ENCODE results near the gene GJC1. TPM values are rescaled to one million over a fixed set of nuclear protein-coding genes. Genes with fewer than 3 reads are reported as not detected.

The GJC1 gene
- total RNA-seq, 3 donors from 2014 or later: 2.3 to 4.6 (median 4.3) TPM

DNA sequence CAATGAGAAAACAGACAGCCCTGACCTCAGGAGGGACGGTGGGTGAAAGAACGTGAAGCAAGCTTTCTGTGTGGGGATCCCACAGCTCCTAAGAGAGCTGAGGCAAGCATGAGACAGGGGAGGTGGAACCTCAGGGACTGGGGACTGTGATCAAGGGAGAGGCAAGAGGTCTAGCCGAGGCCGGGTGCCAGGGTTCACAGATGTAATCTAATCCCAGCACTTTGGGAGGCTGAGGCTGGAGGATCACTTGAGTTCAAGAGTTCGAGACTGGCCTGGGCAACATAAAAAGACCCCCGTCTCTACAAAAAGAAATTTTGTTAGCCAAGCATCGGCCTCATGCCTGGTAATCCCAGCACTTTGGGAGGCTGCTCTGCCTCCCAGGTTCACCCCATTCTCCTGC lies 75.8 kb downstream of the GJC1 start:
- no peak overlapping the region for H3K27ac ChIP-seq
- no peaks in the 10 kb centered on the region for H3K9me3 ChIP-seq
- intact Hi-C loops (cut with DNase I; ENCODE audit: low total_unique reads): no loop called here
- TF ChIP-seq POLR2AphosphoS5 (IDR thresholded peaks at IDR 0.05) (no peak), POLR2A (IDR thresholded peaks at IDR 0.05) (no peak), CTCF (IDR thresholded peaks at IDR 0.05) (no peak)
- H3K4me1 ChIP-seq: peaks cover 2 to 9% of the 10 kb centered on the region in 2 donors
- no peaks in the 10 kb centered on the region for H3K36me3 ChIP-seq
- no peak for DNase-seq (ENCODE audit: low spot score in 2 of 2)
- H3K27me3 ChIP-seq: peaks cover 7% of the 10 kb centered on the region in 2 donors
- no peak overlapping the region for H3K4me3 ChIP-seq

- H3K4me3 ChIP-seq: no peak overlapping the region
- intact Hi-C loops (cut with DNase I; ENCODE audit: low total_unique reads): no loop called here
- H3K27ac ChIP-seq: no peak overlapping the region
- H3K4me1 ChIP-seq: no peaks in the 10 kb centered on the region
- no peaks in the 10 kb centered on the region for H3K9me3 ChIP-seq
- H3K27me3 ChIP-seq: peaks cover 0 to under 1% of the 10 kb centered on the region in 2 donors
- DNase-seq (ENCODE audit: low spot score in 2 of 2): no peak
- TF ChIP-seq CTCF (IDR thresholded peaks at IDR 0.05) (no peak), POLR2AphosphoS5 (IDR thresholded peaks at IDR 0.05) (no peak), POLR2A (IDR thresholded peaks at IDR 0.05) (no peak)
- no peaks in the 10 kb centered on the region for H3K36me3 ChIP-seq
These were observed 76.9 kb downstream of the GJC1 start for GRCh38 chr17:44752953-44753861.

DNA sequence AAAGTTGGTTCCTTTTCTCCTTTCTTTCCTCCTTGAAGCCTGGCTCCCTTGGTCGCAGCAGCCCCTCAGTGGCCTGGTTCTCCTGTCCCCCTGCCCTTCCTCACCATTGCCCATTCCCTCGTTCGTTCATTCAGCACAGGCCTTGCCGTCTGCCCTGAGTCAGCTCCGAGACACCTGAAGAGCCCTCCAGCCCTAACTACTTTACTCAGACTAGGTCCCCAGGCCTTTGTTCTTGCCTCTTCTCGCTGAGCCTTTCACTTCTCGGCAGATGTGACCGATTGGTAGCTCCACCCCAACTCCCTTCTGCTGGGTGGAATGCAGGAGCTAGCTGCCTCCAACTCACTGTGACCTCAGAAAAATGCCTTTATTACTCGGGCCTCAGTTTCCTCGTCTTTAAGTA lies 78.3 kb downstream of the GJC1 start:
- no peaks in the 10 kb centered on the region for H3K36me3 ChIP-seq
- H3K4me3 ChIP-seq: no peak overlapping the region
- TF ChIP-seq CTCF (IDR thresholded peaks at IDR 0.05) (no peak), POLR2AphosphoS5 (IDR thresholded peaks at IDR 0.05) (no peak), POLR2A (IDR thresholded peaks at IDR 0.05) (no peak)
- H3K27ac ChIP-seq: no peak overlapping the region
- H3K9me3 ChIP-seq: no peaks in the 10 kb centered on the region
- H3K4me1 ChIP-seq: no peaks in the 10 kb centered on the region
- H3K27me3 ChIP-seq: no peaks in the 10 kb centered on the region
- DNase-seq (ENCODE audit: low spot score in 2 of 2): no peak
- intact Hi-C loops (cut with DNase I; ENCODE audit: low total_unique reads): no loop called here

DNA sequence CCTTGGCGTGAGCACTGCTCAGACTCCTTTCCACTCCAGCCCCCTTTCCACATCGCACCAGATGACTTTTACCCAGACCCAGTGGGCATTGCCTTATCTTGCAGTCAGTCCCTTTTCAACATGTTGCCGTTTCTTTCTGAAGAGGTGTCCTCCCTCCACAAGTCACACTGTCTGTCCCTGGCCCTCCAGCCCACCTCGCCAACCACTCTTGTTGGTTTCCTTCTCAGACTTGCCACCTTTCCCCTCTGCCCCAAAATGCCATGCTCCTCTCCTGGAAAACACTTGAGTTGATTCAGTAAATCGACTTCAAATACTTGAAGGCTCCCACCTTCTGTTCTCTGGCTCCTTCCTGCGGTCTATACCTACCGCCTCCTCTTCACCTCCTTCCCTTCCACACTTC lies 78.8 kb downstream of the GJC1 start:
- H3K4me1 ChIP-seq: no peaks in the 10 kb centered on the region
- intact Hi-C loops (cut with DNase I; ENCODE audit: low total_unique reads): no loop called here
- no peaks in the 10 kb centered on the region for H3K27me3 ChIP-seq
- no peaks in the 10 kb centered on the region for H3K36me3 ChIP-seq
- H3K9me3 ChIP-seq: no peaks in the 10 kb centered on the region
- no peak for TF ChIP-seq POLR2AphosphoS5 (IDR thresholded peaks at IDR 0.05)
- no peak for TF ChIP-seq CTCF (IDR thresholded peaks at IDR 0.05)
- no peak overlapping the region for H3K27ac ChIP-seq
- H3K4me3 ChIP-seq: no peak overlapping the region
- no peak for DNase-seq (ENCODE audit: low spot score in 2 of 2)

GRCh38 chr17:44749980-44750318 lies 80.1 kb downstream of the GJC1 start:
- no peaks in the 10 kb centered on the region for H3K9me3 ChIP-seq
- no peaks in the 10 kb centered on the region for H3K36me3 ChIP-seq
- intact Hi-C loops (cut with DNase I; ENCODE audit: low total_unique reads): no loop called here
- no peak for TF ChIP-seq POLR2A (IDR thresholded peaks at IDR 0.05)
- TF ChIP-seq POLR2AphosphoS5 (IDR thresholded peaks at IDR 0.05): no peak
- TF ChIP-seq CTCF (IDR thresholded peaks at IDR 0.05): no peak
- peak overlapping the region in 2 of 3 donors; percentile 30 to 58 for H3K4me3 ChIP-seq
- no peaks in the 10 kb centered on the region for H3K27me3 ChIP-seq
- H3K4me1 ChIP-seq: no peaks in the 10 kb centered on the region
- peak overlapping the region in 1 of 2 donors; percentile 72 for H3K27ac ChIP-seq
- DNase-seq (ENCODE audit: low spot score in 2 of 2): no peak

Data from breast epithelium (tissue), 4 donors.